ENCODE data around the gene HGF.
"Not testable (repeated sequence)": the region's sequence is repeated elsewhere in the genome, so short reads cannot be mapped to it uniquely, and the experiment has no call there.

Gene HGF

DNA sequence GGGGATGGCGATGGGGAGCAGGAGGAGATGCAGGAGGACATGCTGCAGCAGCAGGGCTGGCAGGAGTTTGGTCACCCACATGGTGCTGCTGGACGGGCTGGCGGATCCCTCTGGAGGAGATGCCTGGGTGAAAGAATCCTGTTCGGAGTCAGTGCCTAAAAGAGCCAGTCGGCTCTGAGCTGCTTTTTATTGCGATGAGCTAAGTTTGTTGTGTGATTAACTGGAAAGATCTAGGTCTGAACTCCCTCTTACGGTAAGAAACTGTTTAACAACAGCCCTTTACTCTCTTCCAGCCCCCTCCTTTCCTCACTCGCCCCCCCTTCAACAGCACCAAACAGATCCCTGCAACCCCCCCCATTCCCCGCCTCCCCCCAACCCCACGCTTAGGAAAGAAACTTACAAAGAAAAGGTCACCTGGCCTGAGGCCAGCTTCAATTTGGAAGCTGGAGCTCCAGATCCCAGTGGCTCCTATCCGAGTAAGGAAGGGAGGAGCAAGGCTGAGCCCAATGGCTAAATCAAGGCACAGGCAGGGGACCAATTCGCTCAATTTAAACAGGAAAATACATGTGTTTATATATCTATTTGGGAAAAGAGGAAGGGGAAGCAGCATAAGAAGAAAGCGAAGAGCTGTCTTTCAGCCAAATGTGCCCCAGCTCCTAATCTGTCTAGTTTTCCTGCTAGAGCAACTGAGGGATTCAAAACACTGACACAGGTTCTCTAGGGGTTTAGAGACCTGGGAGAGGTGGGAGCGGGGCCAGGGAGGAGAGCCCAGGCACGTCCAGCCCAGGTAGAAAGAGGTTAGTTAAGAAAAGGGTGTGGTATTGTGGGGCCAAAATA lies at the start of gene HGF:
Gene HGF (minus strand): TSS at position 157 of the 837 bp plus-strand sequence. CDS start 76 bp downstream, at position 81.
- Histone ChIP-seq H3K27ac (ENCODE audit: low read depth, low read length) (peak within 1 kb of the TSS; percentile 24), H3K9me3 (ENCODE audit: control insufficient read depth in 5 of 5, low read length in 5 of 5) (no peaks in the 10 kb centered on the region), H3K27me3 (ENCODE audit: control insufficient read depth in 5 of 5, insufficient read depth in 4 of 5, low read length in 5 of 5) (no peaks in the 10 kb centered on the region), H3K36me3 (ENCODE audit: control insufficient read depth in 5 of 5, insufficient read depth in 5 of 5, low read length in 5 of 5) (no peaks in the 10 kb centered on the region), H3K4me1 (ENCODE audit: control insufficient read depth in 5 of 5, insufficient read depth in 5 of 5, low read length in 5 of 5) (peaks cover 0 to 25% (median 23%) of the 10 kb centered on the region in 5 donors), H3K4me3 (ENCODE audit: low read depth in 1 of 5, low read length in 5 of 5) (peak within 1 kb of the TSS; percentile 64 to 71 (median 67)), H3K9ac (ENCODE audit: low read length in 5 of 5) (peak within 1 kb of the TSS in 3 of 5 donors; percentile 9 to 68 (median 45))

- Histone ChIP-seq H3K36me3 (ENCODE audit: control insufficient read depth in 5 of 5, insufficient read depth in 5 of 5, low read length in 5 of 5) (no peaks in the 10 kb centered on the region), H3K27ac (ENCODE audit: low read depth, low read length) (no peak overlapping the region), H3K4me1 (ENCODE audit: control insufficient read depth in 5 of 5, insufficient read depth in 5 of 5, low read length in 5 of 5) (no peaks in the 10 kb centered on the region), H3K9me3 (ENCODE audit: control insufficient read depth in 5 of 5, low read length in 5 of 5) (no peaks in the 10 kb centered on the region), H3K27me3 (ENCODE audit: control insufficient read depth in 5 of 5, insufficient read depth in 4 of 5, low read length in 5 of 5) (no peaks in the 10 kb centered on the region), H3K4me3 (ENCODE audit: low read depth in 1 of 5, low read length in 5 of 5) (no peak overlapping the region), H3K9ac (ENCODE audit: low read length in 5 of 5) (no peak overlapping the region)
Observed at GRCh38 chr7:81816312-81816711, 46.5 kb upstream of the HGF start.

GRCh38 chr7:81812866-81813476 lies 43.1 kb upstream of the HGF start:
- H3K27ac ChIP-seq (ENCODE audit: low read depth, low read length); H3K27me3 ChIP-seq (ENCODE audit: control insufficient read depth in 5 of 5, insufficient read depth in 4 of 5, low read length in 5 of 5); H3K36me3 ChIP-seq (ENCODE audit: control insufficient read depth in 5 of 5, insufficient read depth in 5 of 5, low read length in 5 of 5); H3K4me1 ChIP-seq (ENCODE audit: control insufficient read depth in 5 of 5, insufficient read depth in 5 of 5, low read length in 5 of 5); H3K9me3 ChIP-seq (ENCODE audit: control insufficient read depth in 5 of 5, low read length in 5 of 5); H3K9ac ChIP-seq (ENCODE audit: low read length in 5 of 5); H3K4me3 ChIP-seq (ENCODE audit: low read depth in 1 of 5, low read length in 5 of 5): not testable (repeated sequence)

- no peak overlapping the region for H3K27ac ChIP-seq (ENCODE audit: low read depth, low read length)
- H3K27me3 ChIP-seq (ENCODE audit: control insufficient read depth in 5 of 5, insufficient read depth in 4 of 5, low read length in 5 of 5) = no peaks in the 10 kb centered on the region
- no peak overlapping the region for H3K4me3 ChIP-seq (ENCODE audit: low read depth in 1 of 5, low read length in 5 of 5)
- H3K9ac ChIP-seq (ENCODE audit: low read length in 5 of 5) = no peak overlapping the region
- no peaks in the 10 kb centered on the region for H3K36me3 ChIP-seq (ENCODE audit: control insufficient read depth in 5 of 5, insufficient read depth in 5 of 5, low read length in 5 of 5)
- no peaks in the 10 kb centered on the region for H3K9me3 ChIP-seq (ENCODE audit: control insufficient read depth in 5 of 5, low read length in 5 of 5)
- H3K4me1 ChIP-seq (ENCODE audit: control insufficient read depth in 5 of 5, insufficient read depth in 5 of 5, low read length in 5 of 5) = no peaks in the 10 kb centered on the region
Observed at GRCh38 chr7:81811956-81812865, 42.4 kb upstream of the HGF start.

GRCh38 chr7:81810476-81811155 lies 40.8 kb upstream of the HGF start:
- Histone ChIP-seq H3K4me3 (ENCODE audit: low read depth in 1 of 5, low read length in 5 of 5) (no peak overlapping the region), H3K27me3 (ENCODE audit: control insufficient read depth in 5 of 5, insufficient read depth in 4 of 5, low read length in 5 of 5) (no peaks in the 10 kb centered on the region), H3K9ac (ENCODE audit: low read length in 5 of 5) (no peak overlapping the region), H3K4me1 (ENCODE audit: control insufficient read depth in 5 of 5, insufficient read depth in 5 of 5, low read length in 5 of 5) (no peaks in the 10 kb centered on the region), H3K27ac (ENCODE audit: low read depth, low read length) (no peak overlapping the region), H3K36me3 (ENCODE audit: control insufficient read depth in 5 of 5, insufficient read depth in 5 of 5, low read length in 5 of 5) (no peaks in the 10 kb centered on the region), H3K9me3 (ENCODE audit: control insufficient read depth in 5 of 5, low read length in 5 of 5) (no peaks in the 10 kb centered on the region)

DNA sequence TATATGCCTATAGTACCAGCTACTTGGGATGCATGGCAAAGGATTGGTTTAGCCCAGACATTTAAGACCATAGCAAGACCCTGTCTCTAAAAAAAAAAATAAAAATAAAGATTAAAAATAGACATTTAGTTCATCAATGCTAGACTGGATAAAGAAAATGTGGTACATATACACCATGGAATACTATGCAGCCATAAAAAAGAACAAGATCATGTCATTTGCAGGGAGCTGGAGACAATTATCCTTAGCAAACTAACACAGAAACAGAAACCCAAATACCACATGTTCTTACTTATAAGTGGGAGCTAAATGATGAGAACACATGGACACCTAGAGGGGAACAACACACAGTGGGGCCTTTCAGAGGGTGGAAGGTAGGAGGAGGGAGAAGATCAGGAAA lies 38.5 kb upstream of the HGF start:
- not testable (repeated sequence) for H3K27ac ChIP-seq (ENCODE audit: low read depth, low read length); H3K9ac ChIP-seq (ENCODE audit: low read length in 5 of 5)

GRCh38 chr7:81803267-81803666 lies 33.4 kb upstream of the HGF start:
- Histone ChIP-seq H3K9ac (ENCODE audit: low read length in 5 of 5) (no peak overlapping the region), H3K36me3 (ENCODE audit: control insufficient read depth in 5 of 5, insufficient read depth in 5 of 5, low read length in 5 of 5) (no peaks in the 10 kb centered on the region), H3K4me3 (ENCODE audit: low read depth in 1 of 5, low read length in 5 of 5) (no peak overlapping the region), H3K27ac (ENCODE audit: low read depth, low read length) (no peak overlapping the region), H3K4me1 (ENCODE audit: control insufficient read depth in 5 of 5, insufficient read depth in 5 of 5, low read length in 5 of 5) (no peaks in the 10 kb centered on the region), H3K9me3 (ENCODE audit: control insufficient read depth in 5 of 5, low read length in 5 of 5) (no peaks in the 10 kb centered on the region), H3K27me3 (ENCODE audit: control insufficient read depth in 5 of 5, insufficient read depth in 4 of 5, low read length in 5 of 5) (no peaks in the 10 kb centered on the region)

More for the DNA sequence above, 38.5 kb upstream of the HGF start:
- H3K9me3 ChIP-seq (ENCODE audit: control insufficient read depth in 5 of 5, low read length in 5 of 5); H3K4me3 ChIP-seq (ENCODE audit: low read depth in 1 of 5, low read length in 5 of 5); H3K27me3 ChIP-seq (ENCODE audit: control insufficient read depth in 5 of 5, insufficient read depth in 4 of 5, low read length in 5 of 5); H3K36me3 ChIP-seq (ENCODE audit: control insufficient read depth in 5 of 5, insufficient read depth in 5 of 5, low read length in 5 of 5); H3K4me1 ChIP-seq (ENCODE audit: control insufficient read depth in 5 of 5, insufficient read depth in 5 of 5, low read length in 5 of 5): not testable (repeated sequence)

DNA sequence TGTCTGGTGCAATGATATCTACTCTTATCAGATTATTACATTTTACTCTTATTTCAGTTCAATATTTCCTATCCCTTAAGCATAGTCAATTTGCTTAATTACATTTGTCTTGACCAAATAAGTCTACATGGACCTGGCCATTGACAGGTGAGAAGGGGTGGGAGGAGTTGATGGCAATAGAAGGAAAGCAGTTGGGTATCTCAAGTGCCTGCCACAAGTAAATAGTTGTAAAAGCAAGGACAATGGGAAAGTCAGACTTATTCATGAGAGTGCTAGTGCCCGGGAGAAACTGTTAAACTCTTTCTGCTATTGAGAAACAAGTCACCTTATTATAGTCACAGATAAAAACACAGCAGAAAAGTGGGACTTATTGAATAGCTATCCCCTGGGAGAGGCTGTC lies 32.4 kb upstream of the HGF start:
- no peaks in the 10 kb centered on the region for H3K36me3 ChIP-seq (ENCODE audit: control insufficient read depth in 5 of 5, insufficient read depth in 5 of 5, low read length in 5 of 5)
- no peaks in the 10 kb centered on the region for H3K27me3 ChIP-seq (ENCODE audit: control insufficient read depth in 5 of 5, insufficient read depth in 4 of 5, low read length in 5 of 5)
- H3K27ac ChIP-seq (ENCODE audit: low read depth, low read length) = no peak overlapping the region
- H3K4me1 ChIP-seq (ENCODE audit: control insufficient read depth in 5 of 5, insufficient read depth in 5 of 5, low read length in 5 of 5) = no peaks in the 10 kb centered on the region
- no peak overlapping the region for H3K9ac ChIP-seq (ENCODE audit: low read length in 5 of 5)
- no peak overlapping the region for H3K4me3 ChIP-seq (ENCODE audit: low read depth in 1 of 5, low read length in 5 of 5)
- no peaks in the 10 kb centered on the region for H3K9me3 ChIP-seq (ENCODE audit: control insufficient read depth in 5 of 5, low read length in 5 of 5)

- Histone ChIP-seq H3K4me3 (ENCODE audit: low read depth in 1 of 5, low read length in 5 of 5) (no peak overlapping the region), H3K9ac (ENCODE audit: low read length in 5 of 5) (no peak overlapping the region), H3K27me3 (ENCODE audit: control insufficient read depth in 5 of 5, insufficient read depth in 4 of 5, low read length in 5 of 5) (no peaks in the 10 kb centered on the region), H3K4me1 (ENCODE audit: control insufficient read depth in 5 of 5, insufficient read depth in 5 of 5, low read length in 5 of 5) (no peaks in the 10 kb centered on the region), H3K27ac (ENCODE audit: low read depth, low read length) (no peak overlapping the region), H3K9me3 (ENCODE audit: control insufficient read depth in 5 of 5, low read length in 5 of 5) (no peaks in the 10 kb centered on the region), H3K36me3 (ENCODE audit: control insufficient read depth in 5 of 5, insufficient read depth in 5 of 5, low read length in 5 of 5) (no peaks in the 10 kb centered on the region)
Observed at GRCh38 chr7:81801532-81801931, 31.7 kb upstream of the HGF start.

All from subcutaneous abdominal adipose tissue (tissue), 5 donors.